ENCODE results near the gene GLTP. TPM values are rescaled to one million over a fixed set of nuclear protein-coding genes. Genes with fewer than 3 reads are reported as not detected.

Gene GLTP
- total RNA-seq, 4 donors from 2014 or later = 207 to 654 (median 526) TPM

- TF ChIP-seq EP300 (IDR thresholded peaks at IDR 0.05) = no peak
- no peak for TF ChIP-seq POLR2A (IDR thresholded peaks at IDR 0.05)
- TF ChIP-seq, protein P1, sequence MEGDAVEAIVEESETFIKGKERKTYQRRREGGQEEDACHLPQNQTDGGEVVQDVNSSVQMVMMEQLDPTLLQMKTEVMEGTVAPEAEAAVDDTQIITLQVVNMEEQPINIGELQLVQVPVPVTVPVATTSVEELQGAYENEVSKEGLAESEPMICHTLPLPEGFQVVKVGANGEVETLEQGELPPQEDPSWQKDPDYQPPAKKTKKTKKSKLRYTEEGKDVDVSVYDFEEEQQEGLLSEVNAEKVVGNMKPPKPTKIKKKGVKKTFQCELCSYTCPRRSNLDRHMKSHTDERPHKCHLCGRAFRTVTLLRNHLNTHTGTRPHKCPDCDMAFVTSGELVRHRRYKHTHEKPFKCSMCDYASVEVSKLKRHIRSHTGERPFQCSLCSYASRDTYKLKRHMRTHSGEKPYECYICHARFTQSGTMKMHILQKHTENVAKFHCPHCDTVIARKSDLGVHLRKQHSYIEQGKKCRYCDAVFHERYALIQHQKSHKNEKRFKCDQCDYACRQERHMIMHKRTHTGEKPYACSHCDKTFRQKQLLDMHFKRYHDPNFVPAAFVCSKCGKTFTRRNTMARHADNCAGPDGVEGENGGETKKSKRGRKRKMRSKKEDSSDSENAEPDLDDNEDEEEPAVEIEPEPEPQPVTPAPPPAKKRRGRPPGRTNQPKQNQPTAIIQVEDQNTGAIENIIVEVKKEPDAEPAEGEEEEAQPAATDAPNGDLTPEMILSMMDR (IDR thresholded peaks at IDR 0.05) = no peak
- Histone ChIP-seq H3K4me3 (no peak overlapping the region), H3K27ac (peak overlapping the region; percentile 90), H3K9me3 (no peaks in the 10 kb centered on the region), H3K36me3 (peaks cover 6% of the 10 kb centered on the region), H3K4me1 (peaks cover 79% of the 10 kb centered on the region), H3K27me3 (no peaks in the 10 kb centered on the region)
- WGBS = 72% methylated on average over 6 of the region's 6 CpGs
- no peak for DNase-seq (ENCODE audit: low spot score in 2 of 2)
Measured at GRCh38 chr12:109875572-109876131, 4.7 kb downstream of the GLTP start.

DNA sequence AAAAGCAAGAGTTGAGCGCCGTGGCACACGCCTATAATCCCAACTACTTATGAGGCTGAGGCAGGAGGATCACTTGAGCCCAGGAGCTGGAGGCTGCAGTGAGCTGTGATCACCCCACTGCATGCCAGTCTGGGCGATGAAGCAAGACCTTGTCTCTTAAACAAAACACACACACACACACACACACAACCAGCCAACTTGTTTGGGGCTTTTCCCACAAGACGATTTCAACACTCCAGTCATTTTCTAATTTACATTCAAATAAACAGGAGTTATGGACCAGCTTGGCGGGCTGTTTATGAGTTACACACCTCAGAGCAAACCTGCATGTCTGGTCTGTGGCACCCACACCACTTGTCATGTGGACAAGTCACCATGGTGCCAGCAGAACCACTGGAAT lies 6.7 kb downstream of the GLTP start:
- H3K36me3 ChIP-seq = peaks cover 6% of the 10 kb centered on the region
- WGBS = 61% methylated on average over 6 of the region's 6 CpGs

GRCh38 chr12:109871668-109872314 lies 8.6 kb downstream of the GLTP start:
- Histone ChIP-seq H3K4me1 (peaks cover 64% of the 10 kb centered on the region), H3K27me3 (no peaks in the 10 kb centered on the region), H3K4me3 (no peak overlapping the region), H3K9me3 (no peaks in the 10 kb centered on the region), H3K36me3 (peaks cover 6% of the 10 kb centered on the region), H3K27ac (peak overlapping the region; percentile 5)
- no peak for TF ChIP-seq POLR2A (IDR thresholded peaks at IDR 0.05)
- TF ChIP-seq, protein P1 (IDR thresholded peaks at IDR 0.05) = no peak
- no peak for TF ChIP-seq POLR2AphosphoS5 (IDR thresholded peaks at IDR 0.05)
- no peak for TF ChIP-seq EP300 (IDR thresholded peaks at IDR 0.05)
- 58% methylated on average over 7 of the region's 7 CpGs for whole genome bisulfite sequencing
- no peak for DNase-seq (ENCODE audit: low spot score in 2 of 2)

More for the DNA sequence above, 6.7 kb downstream of the GLTP start:
- H3K27ac ChIP-seq = peak overlapping the region; percentile 90
- no peak for DNase-seq (ENCODE audit: low spot score in 2 of 2)
- H3K4me3 ChIP-seq = no peak overlapping the region
- no peaks in the 10 kb centered on the region for H3K27me3 ChIP-seq
- H3K9me3 ChIP-seq = no peaks in the 10 kb centered on the region
- peaks cover 75% of the 10 kb centered on the region for H3K4me1 ChIP-seq
- TF ChIP-seq POLR2A (IDR thresholded peaks at IDR 0.05) = no peak
- TF ChIP-seq, protein P1 (IDR thresholded peaks at IDR 0.05) = no peak
- no peak for TF ChIP-seq EP300 (IDR thresholded peaks at IDR 0.05)
- TF ChIP-seq POLR2AphosphoS5 (IDR thresholded peaks at IDR 0.05) = peak in 1 of 3 donors; percentile 35

- no peak overlapping the region for H3K4me3 ChIP-seq
- WGBS = 63% methylated on average over 2 of the region's 2 CpGs
- TF ChIP-seq POLR2A (IDR thresholded peaks at IDR 0.05) (no peak), EP300 (IDR thresholded peaks at IDR 0.05) (no peak), POLR2AphosphoS5 (IDR thresholded peaks at IDR 0.05) (no peak)
- TF ChIP-seq, protein P1 (IDR thresholded peaks at IDR 0.05) = no peak
- H3K36me3 ChIP-seq = peaks cover 6% of the 10 kb centered on the region
- H3K27me3 ChIP-seq = no peaks in the 10 kb centered on the region
- H3K9me3 ChIP-seq = no peaks in the 10 kb centered on the region
- H3K27ac ChIP-seq = peak overlapping the region; percentile 32
- no peak for DNase-seq (ENCODE audit: low spot score in 2 of 2)
- H3K4me1 ChIP-seq = peaks cover 61% of the 10 kb centered on the region
Measured at GRCh38 chr12:109870648-109871047, 9.7 kb downstream of the GLTP start.

- H3K4me1 ChIP-seq = peaks cover 64% of the 10 kb centered on the region
Measured at GRCh38 chr12:109868182-109869051, 11.9 kb downstream of the GLTP start.

More at GRCh38 chr12:109868182-109869051, 11.9 kb downstream of the GLTP start:
- Histone ChIP-seq H3K27me3 (no peaks in the 10 kb centered on the region), H3K4me3 (no peak overlapping the region), H3K27ac (peak overlapping the region; percentile 67), H3K36me3 (peaks cover 6% of the 10 kb centered on the region), H3K9me3 (no peaks in the 10 kb centered on the region)
- WGBS = 57% methylated on average over 9 of the region's 9 CpGs
- DNase-seq (ENCODE audit: low spot score in 2 of 2) = no peak
- TF ChIP-seq EP300 (IDR thresholded peaks at IDR 0.05) (no peak), POLR2A (IDR thresholded peaks at IDR 0.05) (no peak)
- TF ChIP-seq, protein P1 (IDR thresholded peaks at IDR 0.05) = no peak

Data from suprapubic skin (tissue), 4 donors.